ENCODE measurements around the gene GATA2.

The GATA2 gene

GRCh38 chr3:128487813-128488635, 5.0 kb downstream of the GATA2 start:
- no peak for DNase-seq

DNA sequence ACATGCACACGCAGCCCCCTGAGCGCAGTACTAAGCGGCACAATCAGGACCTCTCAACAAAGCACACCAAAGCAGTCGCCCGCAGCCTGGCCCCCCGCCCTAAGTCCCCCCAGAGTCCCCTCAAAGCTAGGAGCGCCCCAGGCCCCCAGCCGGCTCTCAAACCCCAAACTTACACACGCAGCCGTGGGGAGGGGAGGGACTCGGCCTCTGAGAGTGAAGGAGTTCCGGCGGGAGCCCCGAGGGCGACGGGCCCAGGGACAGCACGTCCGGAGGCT, 5.5 kb downstream of the GATA2 start:
- no peak for DNase-seq

DNA sequence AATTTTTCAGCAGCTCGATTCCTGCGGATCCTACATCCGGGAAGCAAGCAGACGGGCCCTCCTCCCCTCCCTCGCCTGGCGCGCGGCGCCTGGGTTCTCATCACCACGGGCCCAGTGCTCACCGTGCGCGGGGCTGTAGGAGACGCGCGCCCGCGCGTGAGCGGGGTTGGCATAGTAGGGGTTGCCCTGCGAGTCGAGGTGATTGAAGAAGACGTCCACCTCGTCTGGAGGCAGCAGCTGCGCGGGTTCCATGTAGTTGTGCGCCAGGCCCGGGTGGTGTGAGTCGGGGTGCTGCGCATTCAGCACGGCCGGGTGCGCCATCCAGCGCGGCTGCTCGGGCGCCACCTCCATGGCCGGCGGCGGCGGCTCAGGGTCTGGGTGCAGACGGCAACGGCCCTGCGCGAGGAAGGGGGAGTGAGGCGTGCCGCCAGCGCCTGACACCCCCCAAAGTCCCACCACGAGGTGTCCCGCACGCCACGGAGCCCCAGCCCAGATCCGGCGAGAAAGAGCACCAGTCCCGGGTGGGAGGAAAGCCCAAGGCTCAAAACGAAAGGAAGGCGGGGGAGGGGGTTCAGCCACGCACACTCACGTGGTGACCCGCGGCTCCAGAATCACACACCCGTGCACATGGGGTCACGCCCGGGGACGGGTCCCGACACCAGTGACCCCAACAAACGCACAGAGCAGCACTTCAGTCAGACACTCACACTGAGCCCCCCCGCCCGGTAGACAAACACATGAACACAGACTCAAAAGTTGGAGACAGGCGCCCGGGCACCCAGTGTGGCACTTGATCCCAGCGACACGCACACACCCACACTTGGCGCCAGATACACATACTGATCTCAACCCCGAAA, 6.1 kb downstream of the GATA2 start:
- DNase-seq = no peak

- no peak for DNase-seq
These were observed 6.8 kb downstream of the GATA2 start for GRCh38 chr3:128486205-128486628.

DNA sequence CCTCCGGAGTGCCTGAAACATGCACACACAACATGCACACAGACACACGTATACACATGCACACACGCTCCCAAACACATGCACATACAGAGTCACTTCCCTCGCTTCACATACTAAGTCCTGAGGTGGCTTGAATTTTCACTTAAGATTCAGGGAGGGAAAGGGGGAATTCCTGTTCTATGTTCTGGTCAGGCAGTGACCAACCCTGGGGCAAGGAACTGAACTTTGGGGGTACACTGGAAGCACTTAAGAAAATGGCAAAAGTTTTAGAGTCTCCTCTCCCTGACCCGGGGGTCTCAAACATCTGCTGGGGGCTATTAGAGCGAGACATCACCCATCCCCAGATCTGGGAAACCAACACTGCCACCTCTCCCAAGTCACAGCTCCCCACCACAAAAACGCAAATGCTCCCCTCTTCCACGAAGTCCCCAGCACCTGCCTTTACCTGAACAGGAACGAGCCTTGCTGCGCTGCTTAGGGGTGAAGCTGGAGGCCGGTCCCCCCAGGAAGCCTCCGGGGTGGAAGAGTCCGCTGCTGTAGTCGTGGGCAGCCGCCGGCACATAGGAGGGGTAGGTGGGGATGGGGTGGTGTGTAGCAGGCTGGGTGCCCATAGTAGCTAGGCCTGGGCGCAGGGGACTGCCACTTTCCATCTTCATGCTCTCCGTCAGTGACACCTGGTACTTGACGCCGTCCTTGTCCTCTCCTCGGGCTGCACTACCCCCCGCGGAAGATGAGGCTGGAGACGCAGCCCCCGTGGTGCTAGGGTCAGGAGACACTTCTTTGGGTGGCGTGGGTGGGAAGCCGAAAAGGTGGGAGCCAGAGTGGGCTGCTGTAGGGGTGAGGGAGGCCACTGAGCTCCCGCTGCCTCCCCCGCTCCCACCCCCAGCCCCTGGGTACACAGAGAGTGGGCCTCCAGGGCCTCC, 7.5 kb downstream of the GATA2 start:
- DNase-seq = no peak

GRCh38 chr3:128484404-128485281, 8.4 kb downstream of the GATA2 start:
- DNase-seq = no peak

GRCh38 chr3:128483657-128484403, 9.2 kb downstream of the GATA2 start:
- no peak for DNase-seq

DNA sequence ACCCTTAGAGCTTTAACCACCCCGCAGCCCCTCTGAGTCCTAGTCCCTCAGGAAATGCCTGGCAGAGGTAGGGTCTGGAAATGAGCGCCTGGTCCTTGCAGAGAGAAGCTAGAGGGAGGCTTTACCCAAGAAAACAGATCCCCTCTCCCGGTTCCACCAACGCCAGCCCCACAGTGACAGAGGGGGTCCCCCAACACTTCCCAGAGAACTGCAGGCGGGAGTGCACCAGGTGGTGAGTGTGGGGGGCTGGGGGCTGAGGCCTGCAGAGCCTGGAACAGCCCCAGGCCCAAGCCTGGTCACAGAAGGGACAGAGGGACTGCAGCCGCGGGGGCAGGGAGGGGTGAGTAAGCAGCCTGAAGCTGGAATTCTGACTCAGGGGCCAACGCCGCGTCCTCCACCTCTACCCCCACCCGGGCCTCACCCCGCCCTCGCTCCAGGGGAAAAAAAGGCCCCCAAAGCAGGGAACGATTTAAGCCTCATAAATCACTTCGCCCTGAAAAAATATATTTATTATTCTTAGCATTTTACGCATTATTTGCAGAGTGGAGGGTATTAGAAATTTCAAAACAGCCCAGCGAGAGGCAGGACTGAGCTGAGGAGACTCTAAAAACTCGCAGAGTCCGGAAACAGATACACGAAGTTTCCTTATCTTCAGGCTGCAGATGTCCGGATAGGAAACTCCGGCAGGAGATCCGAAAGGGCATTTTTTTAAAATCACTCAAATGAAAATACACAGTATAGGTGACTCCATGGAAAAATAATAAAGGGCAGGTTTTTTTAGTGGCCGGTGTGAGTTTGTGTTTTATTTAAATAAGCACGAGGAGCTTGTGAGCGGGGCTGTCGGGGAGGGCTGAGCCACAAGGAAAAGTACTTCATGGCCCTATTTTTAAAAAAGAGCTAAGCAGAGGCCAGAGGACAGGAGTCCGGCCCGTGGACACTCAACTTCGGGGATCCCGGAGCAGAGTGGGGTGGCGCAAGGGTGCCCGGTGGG, 10.0 kb downstream of the GATA2 start:
- DNase-seq = no peak

DNA sequence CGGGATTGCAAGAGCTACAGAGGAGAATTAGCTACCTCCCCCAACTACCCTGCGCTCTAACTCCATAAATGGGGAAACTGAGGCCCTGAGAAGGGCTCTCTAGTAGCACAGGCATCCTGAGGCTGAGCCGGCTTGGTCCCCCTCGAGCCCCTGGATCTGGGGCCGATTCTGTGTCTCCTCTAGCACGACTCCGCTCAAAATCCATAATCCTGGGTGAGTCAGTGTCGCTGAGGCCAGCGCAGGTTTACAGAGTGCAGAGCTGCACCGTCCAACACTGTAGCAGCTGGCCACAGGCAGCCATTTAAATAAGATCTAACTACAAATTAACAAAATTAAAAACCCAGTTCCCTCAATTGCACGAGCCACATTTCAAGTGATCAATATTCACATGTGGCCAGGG, 10.8 kb downstream of the GATA2 start:
- DNase-seq = no peak

DNA sequence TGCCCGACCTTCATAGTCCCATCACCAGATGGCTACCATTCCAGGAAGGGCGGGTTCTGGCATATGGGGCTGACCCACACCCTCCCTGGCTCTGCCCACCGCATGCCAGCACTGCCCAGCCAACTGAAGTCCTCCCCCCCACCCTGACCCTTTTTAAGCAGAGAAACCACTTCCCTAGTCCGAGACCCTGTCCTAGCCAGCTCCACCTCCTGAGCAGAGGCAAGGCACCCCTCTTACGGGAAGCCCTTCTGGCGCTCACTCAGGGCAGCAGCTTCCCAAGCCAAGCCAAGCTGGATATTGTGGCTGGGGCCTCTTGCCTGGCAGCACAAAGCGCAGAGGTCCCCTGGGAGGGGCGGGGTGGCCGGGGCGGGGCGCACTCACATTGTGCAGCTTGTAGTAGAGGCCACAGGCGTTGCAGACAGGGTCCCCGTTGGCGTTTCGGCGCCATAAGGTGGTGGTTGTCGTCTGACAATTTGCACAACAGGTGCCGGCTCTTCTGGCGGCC, 11.5 kb downstream of the GATA2 start:
- no peak for DNase-seq

- no peak for DNase-seq
These were observed 12.1 kb downstream of the GATA2 start for GRCh38 chr3:128480717-128481437.

DNA sequence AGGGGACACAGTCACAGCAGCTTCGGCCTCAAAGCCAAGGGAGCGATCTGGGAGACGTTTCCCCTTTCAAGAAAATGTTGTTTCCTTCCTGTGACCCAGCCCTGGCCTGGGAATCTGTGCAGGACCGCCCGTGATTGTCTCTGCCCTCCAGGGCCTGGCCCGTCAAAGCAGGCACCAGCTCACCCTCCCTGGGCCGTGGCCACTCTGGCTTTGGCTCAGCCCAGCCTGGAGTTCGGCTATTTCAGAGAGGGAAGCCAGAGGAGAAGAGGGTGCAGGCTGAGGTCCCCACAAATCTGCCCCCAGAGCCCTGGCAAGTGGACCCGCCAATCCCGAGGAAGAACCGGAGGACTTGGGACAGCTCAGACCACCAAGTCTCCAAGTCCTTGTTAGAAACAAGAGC, 12.7 kb downstream of the GATA2 start:
- no peak for DNase-seq

- DNase-seq = no peak
These were observed 13.4 kb downstream of the GATA2 start for GRCh38 chr3:128479558-128480086.

DNA sequence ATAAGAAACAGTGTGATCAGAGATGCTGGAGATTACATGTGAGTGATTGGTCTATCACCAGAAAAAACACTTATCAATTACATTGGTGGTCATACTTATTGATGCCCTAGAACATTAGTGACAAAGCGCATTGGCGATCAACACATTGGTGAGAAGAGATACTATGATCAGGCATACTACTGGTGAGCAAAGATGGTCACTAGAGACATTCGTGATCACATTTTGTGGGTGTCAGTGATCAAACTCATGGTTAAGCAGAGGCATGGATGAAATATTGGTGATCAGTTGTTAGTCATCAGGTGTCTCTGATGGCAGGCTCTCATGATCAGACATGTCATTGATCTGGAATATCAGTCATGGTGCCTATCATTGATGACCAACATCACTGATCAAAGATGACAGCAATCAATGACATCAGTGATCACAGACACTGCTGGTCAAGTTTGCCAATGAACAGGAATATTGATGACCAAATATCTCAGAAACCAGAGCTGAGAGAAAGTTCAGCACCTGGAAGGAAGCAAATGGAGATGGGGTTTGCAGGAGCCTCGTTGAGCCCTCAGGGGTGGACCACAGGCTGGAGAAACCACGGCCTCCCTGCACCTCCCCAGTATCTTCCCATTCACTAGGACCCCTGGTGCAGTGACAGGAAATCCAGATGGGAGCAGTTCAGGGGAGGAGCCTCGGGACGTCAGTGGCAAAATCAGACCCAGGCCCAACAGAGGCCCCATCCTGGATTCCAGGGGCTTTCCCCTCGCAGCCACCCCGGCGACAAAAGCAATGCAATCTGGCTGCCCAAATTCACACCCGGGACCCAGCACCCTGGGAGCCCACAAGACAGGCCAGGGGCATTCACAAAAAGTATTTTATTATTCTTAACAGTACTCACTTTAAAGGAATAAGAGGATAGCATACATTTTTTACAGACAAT, 14.2 kb downstream of the GATA2 start:
- no peak for DNase-seq

DNA sequence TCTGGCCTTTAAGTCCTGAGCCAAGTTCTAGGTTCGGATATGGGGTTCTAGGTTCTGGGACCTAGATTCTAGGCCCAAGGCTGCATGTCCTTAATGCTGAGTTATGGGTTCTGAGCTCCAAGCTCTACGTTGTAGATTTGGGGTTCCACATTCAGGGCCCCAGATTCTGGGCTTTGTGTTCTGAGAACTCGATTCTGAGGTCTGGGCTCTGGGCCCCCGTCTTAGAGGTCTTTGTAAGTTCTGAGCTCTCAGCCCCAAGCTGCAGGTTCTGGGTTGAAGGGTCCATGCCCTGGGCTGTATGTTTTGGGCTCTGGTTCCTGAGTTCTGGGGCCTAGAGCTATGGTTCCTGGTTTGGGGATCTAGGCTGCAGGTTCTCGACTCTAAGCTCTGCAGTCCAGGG, 16.3 kb downstream of the GATA2 start:
- DNase-seq = no peak

- no peak for DNase-seq
These were observed 17.6 kb downstream of the GATA2 start for GRCh38 chr3:128475355-128475754.

- no peak for DNase-seq
These were observed 19.3 kb downstream of the GATA2 start for GRCh38 chr3:128473737-128474136.

DNA sequence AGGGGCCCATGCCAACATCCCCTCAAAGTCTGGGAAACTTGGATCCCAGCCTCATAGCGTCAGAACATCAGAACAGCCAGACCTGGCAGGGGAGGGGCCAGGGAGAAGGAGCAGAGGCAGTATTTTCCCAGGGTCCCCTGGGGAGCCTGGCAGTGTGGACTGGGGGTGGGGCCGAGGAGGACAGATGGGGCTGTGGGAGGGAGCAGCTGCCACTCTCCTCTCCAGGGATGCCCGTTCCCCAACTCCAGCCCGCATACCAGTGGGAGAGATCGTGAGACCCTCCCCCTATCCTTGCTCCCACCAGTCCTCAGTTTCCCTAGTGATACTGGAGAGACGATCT, 19.9 kb downstream of the GATA2 start:
- no peak for DNase-seq
